AML-193 (cell line): Measurements from ENCODE around the gene SLC51B.
"Not testable (repeated sequence)": the region's sequence is repeated elsewhere in the genome, so short reads cannot be mapped to it uniquely, and the experiment has no call there.

Experiments
- DNase-seq, 2 experiments: peaks; one replicate each; lab custom pipeline; 2025; lab: John Stamatoyannopoulos, UW

SLC51B gene

GRCh38 chr15:65042776-65043327 is 2.3 kb upstream of the SLC51B start:
- DNase-seq, result no peak

- not testable (repeated sequence) for DNase-seq
Observed at GRCh38 chr15:65044218-65044617, 969 bp upstream of the SLC51B start.

DNA sequence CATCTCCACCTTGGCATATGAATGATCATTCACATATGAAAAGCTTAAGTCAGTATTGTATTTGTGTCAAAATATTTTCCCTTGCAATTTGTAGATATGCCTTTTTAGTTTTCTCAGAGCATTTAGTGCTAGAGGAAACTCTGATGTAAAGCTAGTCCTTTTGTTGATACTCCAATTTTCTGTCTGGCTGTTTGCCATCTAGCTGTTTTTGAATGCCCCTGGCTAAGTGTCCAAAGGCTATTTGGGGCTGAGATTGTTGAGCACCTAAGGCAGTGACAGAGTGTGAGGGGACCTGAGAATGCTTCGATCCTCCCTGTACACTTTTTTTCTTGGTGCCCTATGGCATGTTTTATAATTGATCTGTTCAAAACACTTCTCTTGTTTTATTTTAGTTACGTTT is 3.1 kb downstream of the SLC51B start:
- DNase-seq, result no peak

DNA sequence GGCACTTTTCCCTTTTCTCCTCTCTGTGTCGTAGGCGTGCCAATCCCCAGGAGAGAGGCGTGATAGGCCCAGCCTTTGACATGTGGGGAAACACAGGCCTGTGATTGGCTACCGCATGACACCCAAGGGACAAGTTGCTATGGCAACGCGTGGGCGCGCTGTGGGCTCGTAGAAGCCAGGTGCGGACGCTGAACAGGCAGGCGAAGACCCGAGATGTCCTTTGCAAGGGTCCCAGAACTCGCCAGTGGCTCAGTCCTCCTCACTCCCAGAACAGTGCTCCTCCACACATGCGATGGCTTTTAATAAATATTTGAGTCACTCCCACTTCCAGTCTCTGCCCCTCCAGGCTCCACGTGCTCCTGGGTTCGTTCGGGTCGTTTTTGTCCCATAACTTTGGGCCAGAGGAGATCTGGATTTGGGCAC is 4.2 kb downstream of the SLC51B start:
- peak; percentile 44 to 58 for DNase-seq

DNA sequence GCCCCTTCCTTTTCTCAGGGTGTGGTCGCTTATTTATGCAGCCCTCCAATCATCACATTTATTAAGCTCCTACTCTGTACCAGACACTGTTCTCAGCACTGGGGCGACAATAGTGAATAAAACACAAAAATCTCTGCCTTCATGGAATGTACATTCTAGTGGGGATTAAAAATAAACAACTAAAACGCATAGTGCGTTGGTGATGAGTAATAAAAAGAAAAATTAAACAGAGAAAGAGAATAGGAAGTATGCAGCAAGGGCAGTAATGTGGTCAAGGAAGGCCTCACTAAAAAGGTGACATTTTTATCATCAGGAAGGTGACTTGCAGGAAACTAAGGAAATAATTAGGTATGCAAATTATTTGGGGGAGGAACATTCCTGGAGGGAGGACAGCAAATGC is 5.1 kb downstream of the SLC51B start:
- DNase-seq, result no peak

GRCh38 chr15:65051266-65051665 is 6.1 kb downstream of the SLC51B start:
- no peak for DNase-seq

GRCh38 chr15:65052956-65053355 is 7.8 kb downstream of the SLC51B start:
- no peak for DNase-seq

- DNase-seq, result peak; percentile 32 to 39
Observed at GRCh38 chr15:65054333-65055200, 9.4 kb downstream of the SLC51B start.

DNA sequence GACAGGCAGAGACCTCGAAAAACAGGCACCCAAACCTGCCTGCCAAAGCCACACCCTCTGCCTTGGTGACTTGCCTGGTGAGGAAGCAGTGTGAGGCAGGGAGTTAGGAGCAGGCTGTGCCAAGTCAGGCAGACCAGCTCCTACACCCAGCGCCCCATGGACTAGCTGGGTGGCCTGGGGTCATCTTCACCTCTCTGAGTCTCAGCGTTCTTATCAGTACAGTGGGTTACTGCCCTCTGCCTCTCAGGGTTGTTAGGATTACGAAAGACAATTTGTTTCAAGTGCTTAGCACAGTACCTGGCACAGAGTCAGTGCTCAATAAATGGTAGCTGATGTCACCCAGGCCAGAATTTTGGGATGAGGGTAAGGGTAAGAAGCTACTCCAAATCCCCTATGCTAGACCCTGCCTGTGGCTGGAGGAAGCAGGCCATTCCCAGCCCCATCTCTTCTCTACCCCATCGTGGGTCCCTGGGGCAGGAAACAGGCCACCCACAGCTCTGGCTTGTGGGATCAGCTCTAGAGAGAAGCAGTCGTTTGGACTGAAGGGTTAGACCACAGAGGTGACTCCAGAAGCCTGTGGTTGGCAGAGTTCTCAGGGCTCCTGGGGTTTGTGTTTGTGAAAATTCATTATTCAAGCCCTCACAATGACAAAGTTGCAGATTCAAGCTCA is 10.1 kb downstream of the SLC51B start:
- no peak for DNase-seq

GRCh38 chr15:65056106-65056505 is 10.9 kb downstream of the SLC51B start:
- DNase-seq, result no peak

DNA sequence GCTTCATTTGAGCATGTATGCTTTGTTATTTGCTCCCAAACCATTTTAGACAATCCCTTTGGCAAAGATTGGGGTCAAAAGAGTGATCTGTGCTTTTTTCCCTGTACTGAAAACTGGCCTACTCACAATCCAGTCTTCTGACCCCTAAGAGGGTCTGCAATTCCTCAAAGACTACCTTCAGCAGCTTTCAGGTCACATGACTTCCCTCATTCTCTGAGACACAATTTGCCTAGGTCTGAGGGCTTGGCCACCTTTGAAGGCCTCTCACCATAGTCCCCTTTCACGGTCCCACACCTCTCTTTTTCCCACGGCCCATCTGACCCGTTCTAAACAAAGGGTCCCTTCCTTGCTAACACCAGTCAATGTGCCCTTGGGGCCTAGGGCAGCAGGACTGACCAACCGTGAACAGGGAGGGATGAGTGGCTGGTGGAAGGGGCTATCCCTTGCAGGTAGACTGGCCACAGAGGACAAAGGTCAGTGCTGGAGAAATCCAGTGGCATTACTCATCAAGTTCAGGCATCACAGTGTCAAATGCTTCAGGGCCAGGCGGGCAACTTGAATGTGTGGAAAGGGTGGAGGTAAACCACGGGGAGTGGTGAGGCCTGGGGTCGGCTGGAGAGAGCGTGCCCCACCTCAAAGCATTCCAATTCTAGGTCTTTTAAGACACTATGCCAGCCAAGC is 11.8 kb downstream of the SLC51B start:
- DNase-seq, result no peak

DNA sequence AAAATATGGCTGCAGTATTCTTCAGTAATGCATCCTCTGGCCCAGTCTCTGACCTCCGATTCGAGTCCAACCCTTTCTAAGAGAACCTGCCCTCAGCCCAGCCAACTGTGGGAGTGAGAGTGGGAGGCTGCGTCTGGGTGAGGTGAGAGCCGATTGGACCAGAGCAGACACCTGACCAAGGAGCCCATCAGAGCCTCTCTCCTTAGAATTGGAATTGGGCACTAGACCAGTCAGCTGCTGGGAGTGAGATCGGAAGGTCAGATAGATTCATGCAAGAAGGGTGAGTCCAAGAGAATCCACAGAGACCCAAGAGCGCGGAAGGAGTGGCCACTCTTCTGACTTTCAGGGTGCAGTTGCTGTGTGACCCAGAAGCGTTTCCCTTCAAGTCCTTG is 12.4 kb downstream of the SLC51B start:
- DNase-seq, result no peak

DNA sequence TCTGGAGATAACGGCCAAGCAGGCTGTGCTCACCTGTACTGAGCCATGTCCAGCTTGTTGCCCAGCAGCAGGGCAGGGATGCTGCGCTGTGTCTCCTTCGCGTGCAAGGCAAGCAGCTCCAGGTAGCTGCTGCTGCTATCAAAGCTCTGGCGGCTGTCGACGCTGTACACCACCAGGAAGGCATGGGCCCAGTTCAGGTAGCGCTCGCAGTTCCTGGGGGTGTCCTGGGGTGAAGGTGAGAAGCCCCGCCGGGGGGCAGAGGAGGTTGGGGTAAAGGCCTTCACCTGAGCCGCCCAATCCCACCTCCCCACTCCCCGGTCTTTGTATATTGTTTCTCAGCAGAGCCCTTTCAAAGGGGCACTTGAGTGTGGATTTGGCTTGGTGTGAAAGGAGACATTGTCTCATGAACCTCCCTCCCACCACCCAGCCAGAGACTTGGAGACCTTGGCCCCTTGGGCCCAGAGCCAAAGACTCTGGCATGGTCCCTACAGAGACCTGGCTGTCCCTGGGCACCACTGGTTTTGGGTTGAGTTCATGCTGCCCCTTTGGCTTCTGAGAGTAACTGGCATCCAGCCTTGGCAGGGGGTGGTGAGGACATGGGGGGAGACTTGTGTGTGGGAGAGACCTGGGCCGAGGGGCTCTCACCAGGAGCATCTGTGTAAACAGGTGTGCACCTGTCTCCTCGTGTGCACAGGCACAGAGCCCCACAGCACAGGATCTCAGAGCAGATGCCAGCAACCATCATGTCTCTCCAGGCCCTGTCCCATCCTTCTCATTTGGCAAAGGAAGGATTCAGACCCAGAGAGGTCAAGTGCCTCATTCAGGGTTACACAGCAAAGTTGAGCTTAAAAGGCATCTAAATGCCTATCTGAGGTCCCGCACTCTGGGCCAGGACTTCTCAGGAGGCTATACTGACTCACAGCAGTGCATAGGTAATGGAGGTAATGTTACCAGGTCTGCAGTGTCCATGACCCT is 13.5 kb downstream of the SLC51B start:
- DNase-seq, result no peak

- no peak for DNase-seq
Observed at GRCh38 chr15:65059369-65059750, 14.2 kb downstream of the SLC51B start.

GRCh38 chr15:65059931-65060596 is 14.9 kb downstream of the SLC51B start:
- DNase-seq, result no peak

- no peak for DNase-seq
Observed at GRCh38 chr15:65060641-65061397, 15.6 kb downstream of the SLC51B start.

DNA sequence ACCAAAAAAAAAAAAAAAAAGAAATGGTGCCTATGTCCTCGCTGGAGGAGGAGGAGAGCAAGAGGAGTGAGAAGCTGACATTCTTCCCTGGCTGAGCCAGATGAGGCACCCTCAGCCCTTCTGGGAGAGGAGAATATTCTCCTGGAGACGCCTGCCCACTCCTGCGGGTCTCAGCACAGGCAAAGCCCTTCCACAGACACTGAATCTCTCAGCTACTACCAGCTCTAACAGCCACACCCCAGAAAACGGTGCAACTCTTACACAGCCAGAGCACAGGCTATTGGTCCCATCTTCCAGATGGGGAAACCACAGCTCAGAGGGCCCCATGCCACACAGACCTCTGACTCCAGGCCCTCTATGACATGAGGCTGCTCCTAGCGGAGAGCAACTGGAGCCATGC is 16.9 kb downstream of the SLC51B start:
- no peak for DNase-seq

DNA sequence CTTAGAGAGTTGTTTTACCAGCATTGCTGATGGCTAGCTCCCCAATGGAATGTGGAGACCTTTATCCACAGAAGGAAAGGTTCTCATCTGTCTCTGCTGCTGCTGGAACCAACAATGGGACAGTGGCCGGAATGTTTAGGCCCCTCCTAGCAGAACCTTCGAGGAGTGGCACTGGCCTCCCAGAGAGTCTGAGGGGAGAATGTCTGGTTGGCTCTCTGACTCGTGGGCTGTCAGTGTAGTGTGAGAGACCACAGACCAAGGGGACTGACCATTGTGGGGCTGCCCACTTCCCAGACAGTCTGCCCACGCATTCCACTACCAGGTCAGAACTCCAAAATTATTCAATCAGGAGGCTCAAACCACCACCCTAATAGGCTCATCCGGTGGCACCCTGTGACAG is 17.5 kb downstream of the SLC51B start:
- DNase-seq, result no peak

- DNase-seq, result no peak
Observed at GRCh38 chr15:65066001-65066634, 20.9 kb downstream of the SLC51B start.
